Anterior cingulate cortex (tissue), 58 donors: ENCODE data around the gene FERMT1.
"Not testable (repeated sequence)": the region's sequence is repeated elsewhere in the genome, so short reads cannot be mapped to it uniquely, and the experiment has no call there.

Experiments used
- DNase-seq, 58 donors: peaks; one replicate each; lab custom pipeline; 2025; lab: John Stamatoyannopoulos, UW

Gene FERMT1

GRCh38 chr20:6070829-6071695 is 51.8 kb downstream of the FERMT1 start:
- peak in 1 of 58 donors; percentile 3 for DNase-seq

- DNase-seq, result no peak
Measured at GRCh38 chr20:6069669-6070068, 53.2 kb downstream of the FERMT1 start.

- DNase-seq, result no peak
Measured at GRCh38 chr20:6067763-6068318, 55.0 kb downstream of the FERMT1 start.

- DNase-seq, result no peak
Measured at GRCh38 chr20:6066582-6066981, 56.2 kb downstream of the FERMT1 start.

GRCh38 chr20:6061544-6061943 is 61.3 kb downstream of the FERMT1 start:
- no peak for DNase-seq

GRCh38 chr20:6060213-6060612 is 62.6 kb downstream of the FERMT1 start:
- DNase-seq, result no peak

GRCh38 chr20:6058684-6059295 is 64.0 kb downstream of the FERMT1 start:
- DNase-seq, result no peak

GRCh38 chr20:6057691-6058090 is 65.1 kb downstream of the FERMT1 start:
- no peak for DNase-seq

GRCh38 chr20:6057139-6057538 is 65.7 kb downstream of the FERMT1 start:
- no peak for DNase-seq

- no peak for DNase-seq
Measured at GRCh38 chr20:6055981-6056569, 66.8 kb downstream of the FERMT1 start.

- DNase-seq, result no peak
Measured at GRCh38 chr20:6055161-6055783, 67.6 kb downstream of the FERMT1 start.

- not testable (repeated sequence) for DNase-seq
Measured at GRCh38 chr20:6054689-6055051, 68.2 kb downstream of the FERMT1 start.

GRCh38 chr20:6053776-6054688 is 68.8 kb downstream of the FERMT1 start, which contains the start of gene LRRN4:
Gene LRRN4 (minus strand): TSS chr20:6054060. CDS start chr20:6052799, 1,261 bp downstream.
- no peak for DNase-seq

- no peak for DNase-seq
Measured at GRCh38 chr20:6053064-6053775, 69.6 kb downstream of the FERMT1 start.

- DNase-seq, result no peak
Measured at GRCh38 chr20:6051505-6051904, 71.3 kb downstream of the FERMT1 start.

GRCh38 chr20:6048391-6048790 is 74.4 kb downstream of the FERMT1 start:
- no peak for DNase-seq

GRCh38 chr20:6046432-6046831 is 76.4 kb downstream of the FERMT1 start:
- no peak for DNase-seq

GRCh38 chr20:6045566-6045965 is 77.3 kb downstream of the FERMT1 start:
- DNase-seq, result no peak

GRCh38 chr20:6044115-6044514 is 78.7 kb downstream of the FERMT1 start:
- no peak for DNase-seq
